ENCODE data around the gene TEPSIN. TPM values are rescaled to one million over a fixed set of nuclear protein-coding genes. Genes with fewer than 3 reads are reported as not detected.

TEPSIN gene
- total RNA-seq, 1 donor from 2014 or later, result 42.3 TPM

DNA sequence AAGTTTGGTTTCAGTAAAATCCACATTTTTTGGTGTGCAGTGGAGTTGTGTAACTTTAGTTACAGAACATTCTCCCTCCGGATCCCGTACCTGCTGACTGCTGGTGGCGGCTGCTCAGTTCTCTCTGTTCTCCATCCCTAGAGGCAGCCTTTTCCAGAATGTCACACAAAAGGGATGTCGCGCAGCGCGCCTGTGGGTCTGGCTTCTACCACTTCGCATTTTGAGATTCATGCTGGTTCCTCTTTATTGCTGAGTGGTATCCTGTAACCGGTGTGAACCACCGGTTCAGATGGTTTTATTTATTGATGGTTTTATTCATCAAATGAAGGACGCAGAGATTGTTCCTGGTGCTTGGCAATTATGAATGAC, 15.1 kb downstream of the TEPSIN start:
- Mint-ChIP-seq H3K4me1 (ENCODE audit: unreplicated experiment) (peaks cover 17% of the 10 kb centered on the region), H3K27ac (ENCODE audit: unreplicated experiment) (peak overlapping the region; percentile 50), H3K27me3 (ENCODE audit: unreplicated experiment) (no peaks in the 10 kb centered on the region), H3K36me3 (ENCODE audit: unreplicated experiment) (peaks cover 11% of the 10 kb centered on the region), H3K9me3 (ENCODE audit: unreplicated experiment) (no peaks in the 10 kb centered on the region), H3K4me3 (ENCODE audit: unreplicated experiment) (peak overlapping the region; percentile 78)
- TF ChIP-seq, protein P1, sequence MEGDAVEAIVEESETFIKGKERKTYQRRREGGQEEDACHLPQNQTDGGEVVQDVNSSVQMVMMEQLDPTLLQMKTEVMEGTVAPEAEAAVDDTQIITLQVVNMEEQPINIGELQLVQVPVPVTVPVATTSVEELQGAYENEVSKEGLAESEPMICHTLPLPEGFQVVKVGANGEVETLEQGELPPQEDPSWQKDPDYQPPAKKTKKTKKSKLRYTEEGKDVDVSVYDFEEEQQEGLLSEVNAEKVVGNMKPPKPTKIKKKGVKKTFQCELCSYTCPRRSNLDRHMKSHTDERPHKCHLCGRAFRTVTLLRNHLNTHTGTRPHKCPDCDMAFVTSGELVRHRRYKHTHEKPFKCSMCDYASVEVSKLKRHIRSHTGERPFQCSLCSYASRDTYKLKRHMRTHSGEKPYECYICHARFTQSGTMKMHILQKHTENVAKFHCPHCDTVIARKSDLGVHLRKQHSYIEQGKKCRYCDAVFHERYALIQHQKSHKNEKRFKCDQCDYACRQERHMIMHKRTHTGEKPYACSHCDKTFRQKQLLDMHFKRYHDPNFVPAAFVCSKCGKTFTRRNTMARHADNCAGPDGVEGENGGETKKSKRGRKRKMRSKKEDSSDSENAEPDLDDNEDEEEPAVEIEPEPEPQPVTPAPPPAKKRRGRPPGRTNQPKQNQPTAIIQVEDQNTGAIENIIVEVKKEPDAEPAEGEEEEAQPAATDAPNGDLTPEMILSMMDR (IDR thresholded peaks at IDR 0.05), result no peak
- no peak for DNase-seq (ENCODE audit: extremely low spot score, unreplicated experiment)

DNA sequence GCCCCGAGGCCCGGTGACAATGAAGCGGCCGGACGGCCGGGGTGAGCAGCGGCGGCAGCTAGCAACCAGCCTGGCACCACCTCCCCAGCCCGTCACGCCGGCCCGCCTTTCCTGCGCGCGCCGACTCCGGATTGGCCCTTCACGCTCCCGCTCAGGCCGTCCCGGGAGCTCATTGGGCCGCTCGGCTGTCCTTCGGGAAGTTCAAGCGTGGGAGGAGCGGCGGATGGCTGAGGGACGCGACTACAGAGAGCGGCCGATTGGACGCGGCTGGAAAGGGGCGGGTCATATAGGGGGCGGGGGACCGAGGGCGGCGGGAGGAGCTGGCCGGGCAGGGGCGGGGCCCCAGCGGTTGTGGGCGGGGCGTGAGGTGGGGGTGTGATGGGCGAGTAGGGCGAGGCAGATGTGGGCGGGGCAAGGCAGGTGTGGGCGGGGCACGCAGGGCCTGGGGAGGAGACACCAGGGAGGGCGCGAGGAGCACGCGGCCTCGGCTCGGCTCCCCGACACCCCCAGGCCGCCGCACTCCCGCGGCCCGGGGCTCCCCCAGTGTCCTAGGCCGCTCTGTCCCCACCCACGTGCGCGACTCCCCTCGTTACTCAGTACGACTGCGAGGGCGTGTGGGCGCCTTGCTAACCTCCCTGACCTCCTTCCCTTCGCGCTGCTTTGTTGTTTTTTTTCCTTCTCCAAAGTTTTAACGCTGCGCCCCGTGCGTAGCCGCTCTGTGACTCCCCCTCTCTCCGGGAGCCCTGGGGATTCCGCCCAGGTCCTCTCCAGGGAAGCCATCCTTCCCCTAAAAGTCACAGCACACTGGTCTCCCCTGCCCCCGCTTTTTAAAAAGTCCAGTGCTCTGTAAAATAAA, 15.7 kb downstream of the TEPSIN start, which contains the start of gene CEP131:
TSS of gene CEP131 (minus strand) at position 60 of the 856 bp plus-strand sequence. CDS start 2,909 bp downstream, outside the sequence.
- H3K36me3 Mint-ChIP-seq (ENCODE audit: unreplicated experiment), result peaks cover 7% of the 10 kb centered on the region
- TF ChIP-seq, protein P1 (IDR thresholded peaks at IDR 0.05), result no peak
- H3K4me1 Mint-ChIP-seq (ENCODE audit: unreplicated experiment), result peaks cover 17% of the 10 kb centered on the region
- H3K27ac Mint-ChIP-seq (ENCODE audit: unreplicated experiment), result peak within 1 kb of the TSS; percentile 50
- peak within 1 kb of the TSS; percentile 78 for H3K4me3 Mint-ChIP-seq (ENCODE audit: unreplicated experiment)
- H3K9me3 Mint-ChIP-seq (ENCODE audit: unreplicated experiment), result no peaks in the 10 kb centered on the region
- no peaks in the 10 kb centered on the region for H3K27me3 Mint-ChIP-seq (ENCODE audit: unreplicated experiment)
- DNase-seq (ENCODE audit: extremely low spot score, unreplicated experiment), result peak; percentile 100

DNA sequence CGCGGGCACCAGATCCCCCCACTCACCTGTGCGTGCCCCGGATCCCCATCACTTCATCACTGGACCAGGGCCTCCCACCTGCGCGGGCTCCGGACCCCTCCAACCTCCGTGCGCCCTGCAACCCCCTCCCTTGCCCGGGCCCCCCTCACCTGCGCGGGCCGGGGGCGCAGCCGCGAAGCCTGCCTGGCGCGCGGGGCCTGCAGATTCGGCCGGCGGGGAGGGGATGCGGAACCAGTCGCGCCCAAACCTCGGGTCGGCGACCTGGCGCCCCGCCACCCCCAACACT, 16.3 kb downstream of the TEPSIN start:
- Mint-ChIP-seq H3K36me3 (ENCODE audit: unreplicated experiment) (peaks cover 4% of the 10 kb centered on the region), H3K4me1 (ENCODE audit: unreplicated experiment) (peaks cover 17% of the 10 kb centered on the region), H3K27me3 (ENCODE audit: unreplicated experiment) (no peaks in the 10 kb centered on the region), H3K4me3 (ENCODE audit: unreplicated experiment) (peak overlapping the region; percentile 78), H3K27ac (ENCODE audit: unreplicated experiment) (no peak overlapping the region), H3K9me3 (ENCODE audit: unreplicated experiment) (no peaks in the 10 kb centered on the region)
- no peak for DNase-seq (ENCODE audit: extremely low spot score, unreplicated experiment)
- TF ChIP-seq, protein P1 (IDR thresholded peaks at IDR 0.05), result no peak

DNA sequence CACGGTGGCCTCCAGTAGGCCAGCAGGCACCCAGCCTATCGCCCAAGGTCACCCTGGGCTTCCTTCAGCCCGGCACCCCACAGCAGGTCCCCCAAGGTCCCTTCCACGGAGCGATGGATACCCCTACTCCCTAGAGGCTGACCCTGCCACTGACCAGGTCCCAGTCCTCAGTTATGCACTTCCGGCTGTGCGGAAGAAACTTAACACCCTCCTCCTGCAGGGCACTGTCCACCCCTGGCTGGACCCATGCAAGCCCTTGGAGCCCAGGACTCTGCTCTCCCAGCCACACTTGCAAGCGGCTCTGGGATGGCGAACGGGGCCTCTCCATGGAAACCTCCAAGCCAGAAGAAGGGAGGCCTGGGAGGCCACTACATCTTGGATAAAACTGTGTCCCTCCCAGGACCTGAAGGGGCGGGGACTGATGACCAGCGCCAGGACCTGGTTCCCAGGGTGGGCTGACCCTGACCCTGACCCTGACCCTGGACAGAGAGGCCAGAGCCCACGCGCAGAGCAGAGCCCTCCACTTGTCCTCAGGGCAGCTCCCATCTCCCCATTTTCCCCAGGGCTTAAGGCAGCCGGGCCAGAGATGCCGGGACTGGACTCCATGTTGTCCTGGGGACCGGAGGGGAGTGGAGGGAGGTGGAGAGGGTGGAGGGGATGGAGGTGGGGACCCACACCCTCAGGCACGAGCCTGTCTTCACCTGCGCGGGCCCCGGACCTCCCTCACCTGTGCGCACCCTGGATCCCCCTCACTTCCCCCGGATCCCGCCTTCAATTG, 16.8 kb downstream of the TEPSIN start:
- peaks cover 17% of the 10 kb centered on the region for H3K4me1 Mint-ChIP-seq (ENCODE audit: unreplicated experiment)
- no peak for DNase-seq (ENCODE audit: extremely low spot score, unreplicated experiment)
- H3K36me3 Mint-ChIP-seq (ENCODE audit: unreplicated experiment), result peaks cover 2% of the 10 kb centered on the region
- H3K4me3 Mint-ChIP-seq (ENCODE audit: unreplicated experiment), result peak overlapping the region; percentile 69
- TF ChIP-seq, protein P1 (IDR thresholded peaks at IDR 0.05), result no peak
- H3K27ac Mint-ChIP-seq (ENCODE audit: unreplicated experiment), result no peak overlapping the region
- no peaks in the 10 kb centered on the region for H3K27me3 Mint-ChIP-seq (ENCODE audit: unreplicated experiment)
- H3K9me3 Mint-ChIP-seq (ENCODE audit: unreplicated experiment), result no peaks in the 10 kb centered on the region

DNA sequence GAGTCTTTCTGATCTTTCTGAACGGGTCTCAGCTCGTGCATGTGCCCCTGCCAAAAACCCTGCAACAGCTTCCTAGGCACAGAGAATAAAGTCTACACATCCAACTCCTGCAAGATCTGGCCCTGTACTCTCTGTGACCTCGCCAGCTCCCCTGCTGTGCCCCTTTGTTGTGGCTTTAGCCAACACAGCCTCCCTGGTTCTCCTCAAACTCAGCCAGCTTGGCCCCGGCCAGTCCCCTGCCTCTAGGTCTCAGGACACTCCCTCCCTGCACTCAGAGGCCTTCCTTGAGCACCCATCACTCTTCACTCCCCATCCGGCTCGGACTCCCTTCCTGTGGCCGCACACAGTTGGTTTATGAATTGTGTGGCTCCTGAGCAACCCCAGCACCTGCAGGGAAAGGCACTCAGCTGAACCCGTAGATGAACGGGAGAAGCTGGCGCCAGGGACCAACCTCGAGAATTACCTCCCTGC, 17.4 kb downstream of the TEPSIN start:
- H3K27me3 Mint-ChIP-seq (ENCODE audit: unreplicated experiment), result no peaks in the 10 kb centered on the region
- no peak for DNase-seq (ENCODE audit: extremely low spot score, unreplicated experiment)
- peak overlapping the region; percentile 15 for H3K27ac Mint-ChIP-seq (ENCODE audit: unreplicated experiment)
- H3K4me1 Mint-ChIP-seq (ENCODE audit: unreplicated experiment), result peaks cover 17% of the 10 kb centered on the region
- peak overlapping the region; percentile 69 for H3K4me3 Mint-ChIP-seq (ENCODE audit: unreplicated experiment)
- no peaks in the 10 kb centered on the region for H3K9me3 Mint-ChIP-seq (ENCODE audit: unreplicated experiment)
- H3K36me3 Mint-ChIP-seq (ENCODE audit: unreplicated experiment), result peaks cover 2% of the 10 kb centered on the region
- TF ChIP-seq, protein P1 (IDR thresholded peaks at IDR 0.05), result no peak

Data from osteocyte (in vitro differentiated cells).